GM18505 (cell line): ENCODE results near the gene SORBS1.

ENCODE experiments used
- ATAC-seq: cut with Tn5 transposase; IDR thresholded peaks from one replicate; pipeline ENCODE4 v1.9.1; 2021; ENCODE audit not compliant: unreplicated experiment
- POLR2A ChIP-seq: IDR thresholded peaks from 4 replicates; pipeline ENCODE4 v1.6.1; 2011; ENCODE audit warnings: borderline replicate concordance; ENCODE audit not compliant: insufficient read depth, insufficient read length; ENCODE audit errors: extremely low read depth

The SORBS1 gene

DNA sequence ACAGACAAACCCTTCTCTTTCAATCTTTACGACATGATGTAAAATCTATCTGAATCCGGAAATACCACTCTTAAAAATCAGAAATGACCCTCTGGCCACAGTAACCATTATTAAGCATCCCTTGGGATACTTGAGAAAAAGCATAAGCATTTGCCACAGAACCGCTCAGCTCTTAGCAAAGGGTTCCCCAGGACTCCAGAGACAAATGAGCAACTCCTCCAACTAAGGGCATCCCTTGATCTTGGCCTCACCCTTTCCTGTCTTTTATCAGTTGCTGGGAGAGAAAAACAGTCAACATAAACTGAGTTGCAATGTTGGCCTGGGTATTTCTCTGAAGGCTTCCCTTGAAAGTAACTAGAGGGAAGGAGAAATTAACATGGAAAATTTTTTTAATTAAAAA is 273.9 kb downstream of the SORBS1 start:
- TF ChIP-seq POLR2A, result no peak
- no peak for ATAC-seq

DNA sequence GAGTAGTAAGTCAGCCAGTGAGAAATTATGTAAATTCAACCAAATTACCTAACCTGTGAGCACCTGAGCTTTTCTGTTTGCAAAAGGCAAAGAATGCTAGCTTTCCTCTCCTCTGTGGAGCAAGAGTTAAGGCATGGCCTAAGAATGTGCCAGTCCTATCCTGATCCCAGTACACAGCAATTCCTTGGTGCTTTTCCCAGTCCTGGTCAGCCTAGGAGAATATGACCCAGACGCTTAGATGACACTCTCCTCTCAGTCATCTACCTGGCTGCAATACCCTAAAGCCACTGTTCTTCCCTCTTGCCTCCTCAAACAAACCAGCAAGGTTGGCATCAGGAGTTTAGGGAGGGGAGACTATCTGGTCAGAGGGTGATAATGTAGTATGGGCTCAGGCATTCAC is 274.5 kb downstream of the SORBS1 start:
- no peak for TF ChIP-seq POLR2A
- no peak for ATAC-seq

DNA sequence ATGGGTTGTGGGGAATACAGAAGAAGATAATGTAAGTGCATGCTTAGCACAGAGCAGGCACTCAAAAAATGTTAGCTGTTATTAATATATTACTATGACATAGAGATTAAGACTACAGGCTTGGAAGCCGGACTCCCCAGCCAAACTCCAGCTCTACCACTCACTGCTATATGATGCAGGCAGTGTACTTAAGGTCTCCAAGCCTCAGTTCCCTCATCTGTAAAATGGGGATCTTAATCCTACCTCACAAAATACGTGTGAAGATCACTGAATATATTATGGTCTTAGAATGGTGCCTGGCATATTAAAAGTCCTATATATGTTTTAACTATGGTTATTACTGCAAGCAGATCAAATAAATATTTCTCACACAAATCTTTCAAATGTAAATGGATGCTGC is 275.6 kb downstream of the SORBS1 start:
- no peak for ATAC-seq
- TF ChIP-seq POLR2A, result no peak

DNA sequence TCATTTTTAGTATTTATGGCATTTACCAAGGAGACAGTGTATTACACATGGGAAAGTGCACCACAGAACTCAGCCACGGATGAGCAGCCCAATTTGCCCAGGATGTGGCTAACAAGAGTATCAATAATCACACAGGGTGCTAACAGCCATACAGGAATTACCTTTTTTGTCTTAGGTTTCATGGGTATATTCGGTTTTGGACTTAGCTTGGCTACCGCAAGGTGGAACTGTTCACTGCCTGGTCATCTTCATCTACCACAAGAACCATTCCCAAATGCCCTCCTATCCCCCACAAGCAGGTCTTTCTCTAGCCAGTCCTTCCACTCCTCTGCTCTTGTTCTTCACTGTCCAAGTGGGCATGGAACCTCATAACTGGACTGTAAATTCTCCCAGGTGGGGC is 276.4 kb downstream of the SORBS1 start:
- ATAC-seq, result no peak
- TF ChIP-seq POLR2A, result no peak

DNA sequence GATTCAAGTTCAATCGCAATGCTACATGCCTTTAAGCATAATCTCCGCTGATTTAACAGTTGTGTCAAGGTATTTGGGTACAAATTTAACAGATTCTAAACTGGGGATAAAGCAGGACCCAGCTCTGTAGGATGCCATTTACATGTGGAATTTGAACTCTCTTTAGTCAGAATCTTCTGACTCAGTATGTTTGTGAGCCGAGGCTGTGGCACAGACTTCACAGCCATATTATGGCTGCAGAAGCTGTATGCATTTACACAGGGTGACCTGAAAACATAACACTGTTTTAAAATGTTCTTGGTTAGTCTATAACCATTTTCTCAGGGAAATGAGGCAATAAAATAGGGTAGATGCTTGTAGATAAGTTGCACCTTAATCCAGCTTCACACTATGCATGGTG is 279.1 kb downstream of the SORBS1 start:
- ATAC-seq, result no peak
- no peak for TF ChIP-seq POLR2A

DNA sequence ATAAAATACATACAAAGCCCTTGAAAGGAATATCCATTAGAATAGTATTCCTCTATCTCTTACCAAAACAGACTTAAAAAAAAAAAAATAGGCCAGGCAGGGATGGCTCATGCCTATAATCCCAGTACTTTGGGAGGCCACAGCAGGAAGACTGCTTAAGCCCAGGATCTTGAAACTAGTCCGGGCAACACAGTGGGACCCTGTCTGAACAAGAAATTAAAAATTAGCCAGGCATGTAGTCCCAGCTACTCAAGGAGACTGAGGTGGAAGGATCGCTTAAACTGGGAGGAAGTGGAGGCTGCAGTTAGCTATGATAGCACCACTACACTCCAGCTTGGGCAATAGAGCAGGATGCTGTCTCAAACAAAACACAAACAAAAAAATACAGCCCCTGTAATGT is 280.0 kb downstream of the SORBS1 start:
- no peak for ATAC-seq
- TF ChIP-seq POLR2A, result no peak

DNA sequence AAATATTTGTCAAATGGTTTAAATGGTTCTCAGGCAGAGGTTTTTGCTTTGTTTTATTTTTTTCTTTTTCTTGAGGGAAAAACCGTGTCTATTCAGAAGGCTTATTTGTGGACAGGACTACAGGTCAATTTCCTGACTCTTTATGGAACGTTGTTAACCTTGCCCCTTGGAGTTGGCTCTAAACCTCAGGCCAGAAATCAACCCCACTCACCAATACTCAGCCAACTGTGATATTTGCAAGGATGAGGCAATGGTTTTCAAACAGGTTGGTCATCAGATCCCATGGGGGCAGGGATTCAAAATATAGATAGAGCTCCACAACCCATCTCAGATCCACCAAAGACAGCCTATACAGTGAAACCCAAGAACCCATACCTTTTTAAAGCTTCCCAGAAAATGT is 280.5 kb downstream of the SORBS1 start:
- no peak for TF ChIP-seq POLR2A

DNA sequence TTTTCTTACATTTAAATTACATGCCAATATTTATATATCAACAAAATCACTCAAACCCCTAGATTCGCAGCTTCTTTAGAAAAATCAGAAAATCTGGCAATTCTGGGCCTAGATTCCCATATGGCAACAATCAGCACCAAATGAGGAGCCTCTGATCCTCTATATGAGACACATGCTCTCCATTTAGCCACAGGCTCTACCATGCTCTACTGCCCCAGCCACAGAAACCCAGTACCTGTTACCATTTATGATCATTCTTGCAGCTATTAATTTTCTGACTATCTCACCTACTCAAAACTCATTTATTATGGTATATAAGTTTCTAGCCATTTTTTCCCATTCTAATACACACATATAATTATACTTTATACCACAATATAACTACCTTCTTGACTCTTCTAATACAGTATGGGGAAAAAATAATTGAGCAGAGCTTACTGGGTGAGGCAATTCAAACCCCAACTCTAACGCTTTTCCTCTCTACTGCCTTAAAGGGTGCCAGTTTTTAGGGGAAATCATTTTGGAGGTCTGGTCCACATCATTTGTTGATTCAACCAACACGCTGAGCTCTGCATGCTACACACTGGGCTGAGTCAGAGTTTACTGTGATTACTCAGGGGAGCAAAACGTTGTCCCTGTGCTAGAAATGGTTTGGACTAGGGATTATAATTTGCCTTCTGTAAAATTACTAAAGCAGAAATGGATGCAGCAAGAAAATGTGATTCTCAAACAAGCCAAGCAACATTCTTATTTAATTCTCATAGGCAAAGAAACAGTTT is 281.9 kb downstream of the SORBS1 start:
- no peak for ATAC-seq

More for the DNA sequence above, 280.5 kb downstream of the SORBS1 start:
- ATAC-seq, result no peak

DNA sequence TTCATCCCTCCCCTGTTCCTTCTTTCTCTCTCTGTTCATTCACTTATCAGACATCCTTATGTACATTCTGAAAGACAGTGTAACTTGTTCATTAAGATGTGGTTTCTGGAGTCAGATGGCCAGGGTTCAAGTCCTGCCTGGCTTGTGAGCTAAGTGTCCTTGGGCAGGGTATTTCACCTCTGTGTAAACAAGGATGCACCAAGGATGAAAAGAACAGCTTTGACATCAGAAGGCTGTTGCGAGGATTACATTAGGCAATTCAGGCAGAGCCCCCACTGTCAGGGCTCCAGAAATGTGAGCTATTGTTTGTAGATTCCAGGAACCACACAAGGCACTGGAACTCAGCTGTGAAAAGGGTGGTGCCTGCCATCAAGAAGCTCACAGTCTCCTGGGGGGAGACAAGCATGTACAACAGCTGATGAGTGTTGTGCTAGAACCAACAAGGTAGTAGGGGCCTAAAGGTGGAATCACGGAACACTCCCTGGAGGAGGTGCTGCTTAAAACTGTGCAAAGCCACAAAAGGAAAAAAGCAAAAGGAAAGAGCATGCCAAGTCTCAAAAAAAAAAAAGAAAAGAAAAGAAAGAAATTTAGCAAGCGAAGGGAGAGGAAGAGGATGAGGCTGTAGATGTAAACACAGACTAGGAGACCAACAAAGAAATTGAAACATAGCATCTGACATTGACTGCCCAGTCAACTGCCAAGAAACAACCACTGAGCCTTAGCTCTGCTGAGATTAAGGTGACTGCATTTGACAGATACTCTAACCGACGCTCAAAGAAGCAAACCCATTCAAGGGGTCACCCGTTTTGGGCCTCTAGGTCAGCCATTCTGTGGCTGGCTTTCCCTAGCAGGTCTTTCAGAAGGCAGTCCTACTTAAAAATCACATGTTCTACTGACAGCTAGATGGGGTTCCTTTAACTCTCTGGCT is 282.8 kb downstream of the SORBS1 start:
- TF ChIP-seq POLR2A, result no peak
- no peak for ATAC-seq

More for the DNA sequence above, 281.9 kb downstream of the SORBS1 start:
- no peak for TF ChIP-seq POLR2A

DNA sequence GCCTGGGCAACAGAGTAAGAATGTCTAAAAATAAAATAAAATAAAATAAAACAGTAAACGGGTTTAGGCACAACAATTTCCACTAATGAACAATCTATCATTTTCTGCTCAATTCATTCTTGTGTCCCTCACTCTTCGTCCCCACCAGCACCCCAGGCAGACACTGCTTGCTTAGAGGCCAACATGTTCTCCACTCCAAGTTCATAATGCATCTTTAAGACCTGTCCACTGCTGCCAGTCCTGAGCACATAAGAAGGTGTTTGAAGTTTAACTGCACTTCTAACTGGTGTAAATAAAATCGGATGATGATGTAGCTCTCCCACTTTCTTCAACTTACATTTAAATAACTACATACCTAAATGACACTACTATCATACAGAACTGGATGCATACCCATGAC is 283.6 kb downstream of the SORBS1 start:
- no peak for ATAC-seq

DNA sequence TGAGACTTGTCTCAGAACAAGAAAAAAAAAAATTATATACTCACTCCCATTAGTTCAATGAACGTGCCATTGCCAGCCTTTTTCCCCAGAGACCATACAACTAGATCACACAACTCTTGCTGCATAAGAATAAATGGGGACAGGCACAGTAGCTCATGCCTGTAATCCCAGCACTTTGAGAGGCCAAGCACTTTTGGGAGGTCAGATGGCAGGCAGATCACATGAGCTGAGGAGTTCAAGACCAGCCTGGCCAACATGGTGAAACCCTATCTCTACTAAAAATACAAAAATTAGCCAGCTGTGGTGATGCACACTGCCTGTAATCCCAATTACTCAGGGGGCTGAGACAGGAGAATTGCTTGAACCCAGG is 284.0 kb downstream of the SORBS1 start:
- ATAC-seq, result no peak
- TF ChIP-seq POLR2A, result no peak

More for the DNA sequence above, 283.6 kb downstream of the SORBS1 start:
- no peak for TF ChIP-seq POLR2A

DNA sequence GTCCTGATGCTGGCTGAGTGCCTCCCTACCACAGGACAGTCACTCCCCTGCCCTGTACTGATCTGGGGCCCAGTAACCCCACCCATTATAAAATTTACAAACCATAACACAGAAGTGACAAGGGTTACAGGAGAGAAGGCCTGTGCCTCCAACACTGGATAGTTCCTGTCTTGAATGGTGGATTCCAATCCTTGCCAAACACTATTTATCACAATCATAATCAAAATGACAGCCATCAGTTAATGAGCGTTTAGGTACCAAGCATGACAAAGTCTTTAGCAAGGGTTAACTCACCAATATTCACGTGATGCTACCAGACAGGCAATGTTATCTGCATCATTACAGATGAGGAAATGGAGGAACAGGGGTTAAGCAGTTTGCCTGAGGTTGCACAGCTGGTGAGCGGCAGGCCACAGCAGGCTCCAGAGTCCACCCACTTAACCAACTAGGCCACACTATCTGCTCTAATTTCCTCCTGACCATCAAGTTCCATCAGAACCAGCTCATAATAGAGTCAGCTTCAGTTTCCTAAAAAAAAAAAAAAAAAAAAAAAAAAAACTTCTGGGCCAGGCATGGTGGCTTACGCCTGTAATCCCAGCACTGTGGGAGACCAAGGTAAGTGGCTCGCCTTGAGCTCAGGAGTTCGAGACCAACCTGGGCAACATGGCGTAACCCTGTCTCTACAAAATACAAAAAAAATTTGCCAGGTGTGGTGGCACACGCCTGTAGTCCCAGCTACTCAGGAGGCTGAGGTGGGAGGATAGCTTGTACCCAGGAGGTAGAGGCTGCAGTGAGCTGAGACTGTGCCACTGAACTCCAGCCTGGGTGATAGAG is 284.6 kb downstream of the SORBS1 start:
- TF ChIP-seq POLR2A, result no peak
- no peak for ATAC-seq
